ENCODE measurements around the gene ABCF3.

The ABCF3 gene

DNA sequence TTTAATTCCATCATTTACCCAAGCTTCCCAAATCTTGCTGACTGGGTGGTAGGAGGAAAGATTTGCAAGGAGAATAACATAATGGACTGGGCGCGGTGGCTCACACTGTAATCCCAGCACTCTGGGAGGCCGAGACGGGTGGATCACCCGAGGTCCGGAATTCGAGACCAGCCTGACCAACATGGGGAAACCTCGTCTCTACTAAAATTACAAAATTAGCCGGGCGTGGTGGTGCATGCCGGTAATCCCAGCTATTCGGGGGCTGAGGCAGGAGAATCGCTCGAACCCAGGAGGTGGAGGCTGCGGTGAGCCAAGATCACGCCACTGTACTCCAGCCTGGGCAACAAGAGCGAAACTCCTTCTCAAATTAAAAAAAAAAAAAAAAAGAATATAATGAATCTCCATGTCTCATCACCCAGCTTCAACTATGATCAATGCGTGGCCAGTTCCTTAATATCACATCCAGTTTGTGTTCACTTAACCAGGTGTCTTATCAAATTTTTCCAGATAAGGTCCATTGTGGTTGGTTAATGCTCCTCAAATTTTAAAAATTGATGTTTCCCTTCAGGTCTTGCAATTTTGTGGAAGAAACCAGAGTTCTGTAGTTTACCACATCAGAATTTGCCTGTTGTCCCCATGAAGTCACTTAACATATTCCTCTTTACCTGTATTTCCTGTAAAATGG lies 1.3 kb upstream of the ABCF3 start:
- CTCF ChIA-PET, result interaction anchor here (1.0 to 1.4 kb wide), 2 partner anchors 40 to 170 kb away, joined by 3 read pairs; no protein-coding TSS in a partner anchor
- no peak for DNase-seq (ENCODE audit: low read depth, low spot score)
- POLR2A ChIA-PET, result interaction anchor here (1.5 to 3.2 kb wide), 2 partner anchors 8 to 75 kb away, joined by 5 to 43 read pairs; no protein-coding TSS in a partner anchor
- TF ChIP-seq, protein P1, sequence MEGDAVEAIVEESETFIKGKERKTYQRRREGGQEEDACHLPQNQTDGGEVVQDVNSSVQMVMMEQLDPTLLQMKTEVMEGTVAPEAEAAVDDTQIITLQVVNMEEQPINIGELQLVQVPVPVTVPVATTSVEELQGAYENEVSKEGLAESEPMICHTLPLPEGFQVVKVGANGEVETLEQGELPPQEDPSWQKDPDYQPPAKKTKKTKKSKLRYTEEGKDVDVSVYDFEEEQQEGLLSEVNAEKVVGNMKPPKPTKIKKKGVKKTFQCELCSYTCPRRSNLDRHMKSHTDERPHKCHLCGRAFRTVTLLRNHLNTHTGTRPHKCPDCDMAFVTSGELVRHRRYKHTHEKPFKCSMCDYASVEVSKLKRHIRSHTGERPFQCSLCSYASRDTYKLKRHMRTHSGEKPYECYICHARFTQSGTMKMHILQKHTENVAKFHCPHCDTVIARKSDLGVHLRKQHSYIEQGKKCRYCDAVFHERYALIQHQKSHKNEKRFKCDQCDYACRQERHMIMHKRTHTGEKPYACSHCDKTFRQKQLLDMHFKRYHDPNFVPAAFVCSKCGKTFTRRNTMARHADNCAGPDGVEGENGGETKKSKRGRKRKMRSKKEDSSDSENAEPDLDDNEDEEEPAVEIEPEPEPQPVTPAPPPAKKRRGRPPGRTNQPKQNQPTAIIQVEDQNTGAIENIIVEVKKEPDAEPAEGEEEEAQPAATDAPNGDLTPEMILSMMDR (IDR thresholded peaks at IDR 0.05; ENCODE audit: insufficient read depth, low read length, missing control alignments), result no peak
- H3K4me3 ChIP-seq (ENCODE audit: low read depth, low read length), result no peak overlapping the region

DNA sequence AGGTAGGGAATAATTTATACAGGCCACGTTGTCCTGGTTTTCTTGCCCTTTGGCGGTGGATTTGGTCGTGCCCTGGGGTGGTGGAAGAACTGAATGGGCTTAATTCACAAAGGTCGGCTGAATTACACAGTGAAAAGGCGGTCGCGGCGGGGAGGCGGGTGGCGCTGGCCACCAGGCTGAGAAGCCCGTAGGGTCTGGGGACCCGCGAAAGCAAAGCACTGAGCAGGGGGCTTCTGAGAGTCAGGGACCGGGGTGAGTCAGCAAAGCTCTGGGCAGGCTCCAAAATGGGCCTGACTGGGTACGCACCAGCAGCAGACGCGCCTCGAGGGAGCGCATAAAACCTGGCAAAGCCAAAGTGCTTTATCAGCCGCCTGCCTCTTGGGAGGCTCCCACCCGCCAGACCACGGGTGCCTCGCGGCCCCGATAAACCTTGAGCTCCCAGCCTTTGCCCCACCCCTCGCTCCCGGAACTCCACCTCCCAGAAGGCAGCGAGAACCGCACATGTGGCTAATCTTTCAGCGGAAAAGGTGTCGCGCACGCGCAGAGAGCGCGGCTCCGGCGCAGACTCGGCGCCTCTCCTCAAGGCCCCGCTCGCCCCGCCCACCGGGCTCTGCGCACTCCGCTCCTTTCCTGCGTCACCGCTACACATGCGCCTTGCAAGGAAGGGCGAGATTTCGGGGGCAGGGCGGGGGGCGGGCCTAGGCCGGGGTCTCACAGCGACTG lies 377 bp upstream of the ABCF3 start:
- TF ChIP-seq, protein P1 (IDR thresholded peaks at IDR 0.05; ENCODE audit: insufficient read depth, low read length, missing control alignments), result no peak
- H3K4me3 ChIP-seq (ENCODE audit: low read depth, low read length), result peak overlapping the region; percentile 99
- CTCF ChIA-PET, result interaction anchor here (0.7 to 1.4 kb wide), 3 partner anchors 41 to 290 kb away, joined by 3 to 7 read pairs (median 4); partner anchors contain the start of gene EEF1AKMT4
- peak; percentile 88 for DNase-seq (ENCODE audit: low read depth, low spot score)
- POLR2A ChIA-PET, result interaction anchor here (0.6 to 3.2 kb wide), 10 partner anchors 9 to 74 kb away, joined by 3 to 43 read pairs (median 4); partner anchors contain the start of genes DVL3 and EIF2B5

DNA sequence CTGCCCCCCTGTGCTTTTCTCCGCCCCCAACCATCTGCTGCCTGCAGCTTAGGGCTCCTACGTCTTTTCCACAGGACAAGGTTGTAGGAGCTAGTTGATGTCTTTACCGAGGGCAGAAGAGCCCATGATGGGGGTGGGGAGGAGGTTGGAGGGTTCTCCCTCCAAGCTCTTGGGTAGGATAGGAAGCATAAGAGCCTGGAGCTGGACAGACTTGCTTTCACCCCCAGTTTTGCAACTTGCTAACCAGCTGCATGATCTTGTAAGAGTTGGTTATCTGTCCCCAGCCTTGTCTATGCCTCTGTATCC lies 856 bp downstream of the ABCF3 start:
- CTCF ChIA-PET, result interaction anchor here (1.4 kb wide), 2 partner anchors 42 to 291 kb away, joined by 4 to 7 read pairs; no protein-coding TSS in a partner anchor
- TF ChIP-seq, protein P1 (IDR thresholded peaks at IDR 0.05; ENCODE audit: insufficient read depth, low read length, missing control alignments), result no peak
- peak overlapping the region; percentile 99 for H3K4me3 ChIP-seq (ENCODE audit: low read depth, low read length)
- DNase-seq (ENCODE audit: low read depth, low spot score), result no peak
- POLR2A ChIA-PET, result interaction anchor here (0.9 to 3.2 kb wide), 4 partner anchors 9 to 27 kb away, joined by 4 to 43 read pairs (median 10); no protein-coding TSS in a partner anchor

DNA sequence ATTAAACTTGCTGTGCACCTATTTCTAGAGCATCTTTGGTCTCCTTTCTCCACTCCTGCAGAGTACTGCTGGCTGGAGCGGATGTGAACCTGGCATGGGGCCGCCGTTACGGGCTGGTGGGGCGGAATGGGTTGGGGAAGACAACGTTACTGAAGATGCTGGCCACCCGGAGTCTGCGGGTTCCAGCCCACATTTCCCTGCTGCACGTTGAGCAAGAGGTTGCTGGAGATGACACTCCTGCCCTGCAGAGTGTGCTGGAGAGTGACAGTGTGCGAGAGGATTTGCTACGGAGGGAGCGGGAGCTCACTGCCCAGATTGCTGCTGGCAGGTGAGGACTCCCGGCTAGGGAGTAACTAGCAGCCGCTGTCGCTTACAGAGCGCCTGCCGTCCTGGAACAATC lies 2.1 kb downstream of the ABCF3 start:
- POLR2A ChIA-PET, result no interaction called here
- TF ChIP-seq, protein P1 (IDR thresholded peaks at IDR 0.05; ENCODE audit: insufficient read depth, low read length, missing control alignments), result no peak
- H3K4me3 ChIP-seq (ENCODE audit: low read depth, low read length), result no peak overlapping the region
- DNase-seq (ENCODE audit: low read depth, low spot score), result no peak
- CTCF ChIA-PET, result interaction anchor here (1.3 kb wide), 1 partner anchor 11 kb away, joined by 4 read pairs; no protein-coding TSS in a partner anchor

DNA sequence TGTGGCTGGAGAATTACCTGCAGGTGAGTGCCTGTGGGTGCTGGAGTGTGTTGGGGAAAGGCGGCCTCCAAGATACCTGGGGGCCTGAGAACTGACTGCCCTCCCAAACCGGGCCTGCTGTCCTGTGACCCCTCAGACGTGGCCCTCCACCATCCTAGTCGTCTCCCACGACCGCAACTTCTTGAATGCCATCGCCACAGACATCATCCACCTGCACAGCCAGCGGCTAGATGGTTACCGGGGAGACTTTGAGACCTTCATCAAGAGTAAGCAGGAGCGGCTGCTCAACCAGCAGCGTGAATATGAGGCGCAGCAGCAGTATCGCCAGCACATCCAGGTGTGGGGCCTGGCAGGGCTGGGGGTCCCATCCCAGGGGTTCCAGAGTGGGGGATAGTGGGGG lies 3.4 kb downstream of the ABCF3 start:
- CTCF ChIA-PET, result interaction anchor here (1.2 kb wide), 1 partner anchor 37 kb away, joined by 4 read pairs; no protein-coding TSS in a partner anchor
- TF ChIP-seq, protein P1 (IDR thresholded peaks at IDR 0.05; ENCODE audit: insufficient read depth, low read length, missing control alignments), result no peak
- POLR2A ChIA-PET, result no interaction called here
- DNase-seq (ENCODE audit: low read depth, low spot score), result no peak
- no peak overlapping the region for H3K4me3 ChIP-seq (ENCODE audit: low read depth, low read length)

DNA sequence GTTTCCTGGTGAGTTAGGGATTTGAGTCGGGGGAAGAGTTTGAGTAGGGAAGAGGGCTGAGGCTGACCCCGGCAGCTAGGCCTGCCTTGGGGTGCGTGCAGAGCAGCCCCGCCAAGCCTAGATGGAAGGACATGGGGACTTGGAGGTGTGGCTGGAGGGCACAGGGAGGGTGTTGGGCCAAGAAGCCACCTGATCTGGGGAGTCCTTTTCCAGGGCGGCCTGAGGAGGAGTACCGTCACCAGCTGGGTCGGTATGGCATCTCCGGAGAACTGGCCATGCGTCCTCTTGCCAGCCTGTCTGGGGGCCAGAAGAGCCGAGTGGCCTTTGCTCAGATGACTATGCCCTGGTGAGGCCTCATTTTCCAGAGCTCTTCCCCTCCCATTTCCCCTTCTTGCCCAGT lies 6.9 kb downstream of the ABCF3 start:
- POLR2A ChIA-PET, result interaction anchor here (1.3 kb wide), 1 partner anchor 36 kb away, joined by 4 read pairs; no protein-coding TSS in a partner anchor
- no peak overlapping the region for H3K4me3 ChIP-seq (ENCODE audit: low read depth, low read length)
- CTCF ChIA-PET, result interaction anchor here (1.2 to 1.3 kb wide), 2 partner anchors 35 to 57 kb away, joined by 3 to 5 read pairs; no protein-coding TSS in a partner anchor
- TF ChIP-seq, protein P1 (IDR thresholded peaks at IDR 0.05; ENCODE audit: insufficient read depth, low read length, missing control alignments), result no peak
- no peak for DNase-seq (ENCODE audit: low read depth, low spot score)

All from AG04449 (cell line).